ENCODE measurements around the gene TP53INP2.

TP53INP2 gene

DNA sequence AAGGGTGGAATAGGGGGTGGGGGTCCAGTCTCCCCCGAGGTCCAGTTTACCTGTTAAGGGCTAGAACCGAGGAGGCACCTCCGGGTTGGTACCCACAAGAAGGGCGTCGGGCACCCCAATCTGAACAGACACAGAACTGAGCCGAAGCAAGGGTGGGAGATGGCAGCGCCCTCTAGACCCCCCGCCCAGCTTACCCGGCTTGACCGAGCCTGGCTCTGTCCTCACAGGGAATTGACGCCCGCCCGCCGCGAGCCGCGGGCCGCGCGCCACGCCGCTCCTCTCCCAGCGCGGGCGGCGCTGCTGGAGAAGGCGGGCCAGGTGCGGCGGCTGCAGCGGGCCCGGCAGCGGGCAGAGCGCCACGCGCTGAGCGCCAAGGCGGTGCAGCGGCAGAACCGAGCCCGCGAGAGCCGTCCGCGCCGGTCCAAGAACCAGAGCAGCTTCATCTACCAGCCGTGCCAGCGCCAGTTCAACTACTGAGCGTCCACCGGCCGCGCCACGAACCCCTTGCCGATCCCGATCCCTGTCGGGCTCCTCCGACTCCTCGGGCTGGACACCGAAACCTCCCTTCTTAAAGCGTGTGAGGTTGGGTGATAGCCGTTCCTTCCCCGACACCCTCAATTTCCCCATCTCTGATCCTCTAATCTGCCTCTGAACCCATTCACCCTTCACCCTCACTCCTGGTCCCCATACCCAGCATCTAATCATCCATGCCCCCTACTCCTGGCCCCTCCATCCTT is 5.9 kb downstream of the TP53INP2 start:
- H3K4me3 ChIP-seq (ENCODE audit: low read depth in 1 of 2, low read length in 2 of 2), result peak overlapping the region in 1 of 2 experiments; percentile 51; a peak in 2 of 4 replicates
- ATAC-seq (ENCODE audit: insufficient read depth, low read depth), result peak; percentile 49
- peak overlapping the region; percentile 73 for H3K4me2 ChIP-seq (ENCODE audit: insufficient read depth, low read length)
- peaks cover 11% of the 10 kb centered on the region for H4K20me1 ChIP-seq (ENCODE audit: insufficient read depth, low read length)
- H3K9me3 ChIP-seq (ENCODE audit: insufficient read depth, low read length, severe bottlenecking), result no peaks in the 10 kb centered on the region
- TF ChIP-seq, protein P1, sequence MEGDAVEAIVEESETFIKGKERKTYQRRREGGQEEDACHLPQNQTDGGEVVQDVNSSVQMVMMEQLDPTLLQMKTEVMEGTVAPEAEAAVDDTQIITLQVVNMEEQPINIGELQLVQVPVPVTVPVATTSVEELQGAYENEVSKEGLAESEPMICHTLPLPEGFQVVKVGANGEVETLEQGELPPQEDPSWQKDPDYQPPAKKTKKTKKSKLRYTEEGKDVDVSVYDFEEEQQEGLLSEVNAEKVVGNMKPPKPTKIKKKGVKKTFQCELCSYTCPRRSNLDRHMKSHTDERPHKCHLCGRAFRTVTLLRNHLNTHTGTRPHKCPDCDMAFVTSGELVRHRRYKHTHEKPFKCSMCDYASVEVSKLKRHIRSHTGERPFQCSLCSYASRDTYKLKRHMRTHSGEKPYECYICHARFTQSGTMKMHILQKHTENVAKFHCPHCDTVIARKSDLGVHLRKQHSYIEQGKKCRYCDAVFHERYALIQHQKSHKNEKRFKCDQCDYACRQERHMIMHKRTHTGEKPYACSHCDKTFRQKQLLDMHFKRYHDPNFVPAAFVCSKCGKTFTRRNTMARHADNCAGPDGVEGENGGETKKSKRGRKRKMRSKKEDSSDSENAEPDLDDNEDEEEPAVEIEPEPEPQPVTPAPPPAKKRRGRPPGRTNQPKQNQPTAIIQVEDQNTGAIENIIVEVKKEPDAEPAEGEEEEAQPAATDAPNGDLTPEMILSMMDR (IDR thresholded peaks at IDR 0.05; ENCODE audit: borderline replicate concordance, extremely low read depth, low read length, poor library complexity, severe bottlenecking), result no peak
- TF ChIP-seq EZH2 (IDR thresholded peaks at IDR 0.05; ENCODE audit: borderline replicate concordance, low read depth, low read length, severe bottlenecking), result peak; percentile 4
- H3K27ac ChIP-seq (ENCODE audit: low read length), result no peak overlapping the region
- DNase-seq, result no peak
- H3K36me3 ChIP-seq (ENCODE audit: insufficient read depth, low read length), result peaks cover 18% of the 10 kb centered on the region
- H3K9ac ChIP-seq (ENCODE audit: low read depth, low read length), result peak overlapping the region; percentile 39; the same call in 1 of the 2 replicates
- H3K79me2 ChIP-seq (ENCODE audit: insufficient read depth, low read length), result no peaks in the 10 kb centered on the region
- H2AFZ ChIP-seq (ENCODE audit: low read depth, low read length), result peak overlapping the region; percentile 21
- peaks cover 19% of the 10 kb centered on the region for H3K27me3 ChIP-seq (ENCODE audit: insufficient read depth, low read length, poor library complexity)
- H3K4me1 ChIP-seq (ENCODE audit: insufficient read depth, low read length), result peaks cover 17% of the 10 kb centered on the region

DNA sequence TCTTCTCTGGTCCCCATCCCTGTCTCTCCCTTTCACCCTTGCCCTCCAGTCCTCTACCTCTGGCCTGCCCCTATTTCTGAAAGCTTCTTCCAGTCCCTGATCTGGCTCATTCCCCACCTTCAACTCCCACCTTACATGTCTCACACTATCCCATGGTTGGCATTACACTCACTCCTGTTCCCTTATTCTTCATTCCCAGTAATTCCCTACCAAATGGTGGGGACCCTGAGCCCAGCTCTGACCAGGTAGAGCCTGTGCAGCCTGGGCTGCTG is 6.4 kb downstream of the TP53INP2 start:
- Histone ChIP-seq H3K9ac (ENCODE audit: low read depth, low read length) (0 out of 2 replicates have a peak overlapping the region, but pooled peaks have one; percentile 39), H3K9me3 (ENCODE audit: insufficient read depth, low read length, severe bottlenecking) (no peaks in the 10 kb centered on the region), H3K4me3 (ENCODE audit: low read depth in 1 of 2, low read length in 2 of 2) (no peak overlapping the region), H3K79me2 (ENCODE audit: insufficient read depth, low read length) (no peaks in the 10 kb centered on the region), H3K4me1 (ENCODE audit: insufficient read depth, low read length) (peaks cover 16% of the 10 kb centered on the region), H3K4me2 (ENCODE audit: insufficient read depth, low read length) (peak overlapping the region; percentile 73), H3K36me3 (ENCODE audit: insufficient read depth, low read length) (peaks cover 23% of the 10 kb centered on the region), H3K27me3 (ENCODE audit: insufficient read depth, low read length, poor library complexity) (peaks cover 19% of the 10 kb centered on the region), H3K27ac (ENCODE audit: low read length) (no peak overlapping the region), H2AFZ (ENCODE audit: low read depth, low read length) (no peak overlapping the region), H4K20me1 (ENCODE audit: insufficient read depth, low read length) (peaks cover 11% of the 10 kb centered on the region)
- ATAC-seq (ENCODE audit: insufficient read depth, low read depth) (no peak), DNase-seq (no peak)
- no peak for TF ChIP-seq EZH2 (IDR thresholded peaks at IDR 0.05; ENCODE audit: borderline replicate concordance, low read depth, low read length, severe bottlenecking)
- TF ChIP-seq, protein P1 (IDR thresholded peaks at IDR 0.05; ENCODE audit: borderline replicate concordance, extremely low read depth, low read length, poor library complexity, severe bottlenecking), result no peak

DNA sequence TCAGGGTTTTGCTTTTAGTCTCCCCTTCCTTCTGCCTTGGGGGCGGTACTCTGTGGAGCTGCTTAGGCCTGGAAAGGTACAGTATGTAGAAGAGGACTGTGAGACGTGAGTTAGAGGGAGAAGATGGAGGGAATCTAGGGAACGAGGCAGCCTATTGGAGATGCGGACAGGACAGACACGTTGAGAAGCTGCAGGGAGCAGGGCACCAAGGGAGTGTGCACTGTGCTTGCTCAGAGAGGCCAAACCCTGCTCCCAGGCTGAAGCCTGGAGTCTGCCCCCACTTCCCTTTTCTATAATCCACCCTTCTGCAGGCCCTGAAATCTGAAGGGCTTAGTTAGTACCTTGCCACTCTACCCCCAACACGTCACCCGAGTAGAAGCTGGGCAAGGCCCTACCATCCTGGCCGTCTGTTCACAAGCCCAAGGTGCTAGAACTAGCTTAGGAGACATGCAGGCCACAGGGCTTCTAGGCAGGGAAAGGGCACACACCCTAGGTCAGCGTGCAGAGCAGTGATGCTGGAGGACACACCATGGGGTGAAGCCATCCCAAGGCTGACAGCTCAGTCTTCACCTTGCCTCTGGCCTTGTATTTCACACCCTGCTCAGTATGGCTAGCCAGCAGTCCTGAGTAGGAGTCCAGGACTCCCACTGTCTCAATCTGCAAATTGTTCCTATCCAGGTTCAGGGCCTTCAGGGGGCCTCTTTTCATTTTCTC is 6.9 kb downstream of the TP53INP2 start:
- no peak for ATAC-seq (ENCODE audit: insufficient read depth, low read depth)
- Histone ChIP-seq H3K4me1 (ENCODE audit: insufficient read depth, low read length) (peaks cover 16% of the 10 kb centered on the region), H3K79me2 (ENCODE audit: insufficient read depth, low read length) (no peaks in the 10 kb centered on the region), H3K4me2 (ENCODE audit: insufficient read depth, low read length) (peak overlapping the region; percentile 73; the same call in 1 of the 2 replicates), H3K27me3 (ENCODE audit: insufficient read depth, low read length, poor library complexity) (peaks cover 19% of the 10 kb centered on the region), H3K4me3 (ENCODE audit: low read depth in 1 of 2, low read length in 2 of 2) (no peak overlapping the region), H2AFZ (ENCODE audit: low read depth, low read length) (no peak overlapping the region), H3K27ac (ENCODE audit: low read length) (no peak overlapping the region), H3K36me3 (ENCODE audit: insufficient read depth, low read length) (peaks cover 28% of the 10 kb centered on the region), H3K9ac (ENCODE audit: low read depth, low read length) (no peak overlapping the region), H4K20me1 (ENCODE audit: insufficient read depth, low read length) (peaks cover 11% of the 10 kb centered on the region), H3K9me3 (ENCODE audit: insufficient read depth, low read length, severe bottlenecking) (no peaks in the 10 kb centered on the region)
- no peak for DNase-seq
- TF ChIP-seq, protein P1 (IDR thresholded peaks at IDR 0.05; ENCODE audit: borderline replicate concordance, extremely low read depth, low read length, poor library complexity, severe bottlenecking), result no peak
- TF ChIP-seq EZH2 (IDR thresholded peaks at IDR 0.05; ENCODE audit: borderline replicate concordance, low read depth, low read length, severe bottlenecking), result no peak

Measured in DND-41 (cell line).